H9 (cell line): ENCODE measurements around the gene TFF2. TPM values are rescaled to one million over a fixed set of nuclear protein-coding genes. Genes with fewer than 3 reads are reported as not detected.

Source experiments
- DNase-seq: peaks from one replicate; pipeline ENCODE4 v3.0.0-alpha.2; 2017
- H2AFZ ChIP-seq: one replicate; pipeline ENCODE4 v1.6.1; 2013; ENCODE audit warnings: mild to moderate bottlenecking, low read length, control low read depth, moderate library complexity
- H2AK5ac ChIP-seq: 2 replicates; pipeline ENCODE4 v1.6.1; 2013; ENCODE audit warnings: low read length, control low read depth, mixed read lengths; ENCODE audit not compliant: insufficient read length
- H2BK120ac ChIP-seq: one replicate; pipeline ENCODE4 v1.6.1; 2013; ENCODE audit warnings: low read depth, mild to moderate bottlenecking, low read length, control low read depth, inconsistent platforms; ENCODE audit not compliant: poor library complexity, severe bottlenecking
- H2BK12ac ChIP-seq: 2 replicates; pipeline ENCODE4 v1.6.1; 2013; ENCODE audit warnings: low read length, control low read depth, mixed read lengths, low read depth; ENCODE audit not compliant: insufficient read length
- H2BK15ac ChIP-seq: 2 replicates; pipeline ENCODE4 v1.6.1; 2013; ENCODE audit warnings: low read depth, low read length, control low read depth
- H2BK20ac ChIP-seq: one replicate; pipeline ENCODE4 v1.6.1; 2013; ENCODE audit warnings: low read depth, mild to moderate bottlenecking, low read length, control low read depth, inconsistent platforms; ENCODE audit not compliant: poor library complexity, severe bottlenecking
- H2BK5ac ChIP-seq: 2 replicates; pipeline ENCODE4 v1.6.1; 2013; ENCODE audit warnings: low read length, control low read depth, mixed read lengths; ENCODE audit not compliant: insufficient read length
- H3K14ac ChIP-seq: 2 replicates; pipeline ENCODE4 v1.6.1; 2013; ENCODE audit warnings: low read length, control low read depth; ENCODE audit not compliant: insufficient read depth
- H3K18ac ChIP-seq: 2 replicates; pipeline ENCODE4 v1.6.1; 2013; ENCODE audit warnings: low read depth, mild to moderate bottlenecking, mixed read lengths, low read length, control low read depth; ENCODE audit not compliant: insufficient read length
- H3K23ac ChIP-seq: 2 replicates; pipeline ENCODE4 v1.6.1; 2013; ENCODE audit warnings: low read length, control low read depth, mixed read lengths, low read depth; ENCODE audit not compliant: insufficient read length
- H3K23me2 ChIP-seq: 2 replicates; pipeline ENCODE4 v1.6.1; 2013; ENCODE audit warnings: low read depth, mild to moderate bottlenecking, mixed read lengths, low read length, control low read depth; ENCODE audit not compliant: insufficient read length, poor library complexity, severe bottlenecking
- H3K27ac ChIP-seq: 2 replicates; pipeline ENCODE4 v1.5.1; 2013; ENCODE audit warnings: low read length, control low read depth, mixed read lengths, low read depth; ENCODE audit not compliant: insufficient read length
- H3K27me3 ChIP-seq: 2 replicates; pipeline ENCODE4 v1.6.1; 2013; ENCODE audit warnings: low read length, control low read depth, inconsistent platforms; ENCODE audit not compliant: insufficient read depth
- H3K4ac ChIP-seq: 2 replicates; pipeline ENCODE4 v1.6.1; 2013; ENCODE audit warnings: low read depth, mild to moderate bottlenecking, control low read depth, inconsistent platforms, low read length, moderate library complexity
- H3K4me1 ChIP-seq: 2 replicates; pipeline ENCODE4 v1.6.1; 2013; ENCODE audit warnings: low read length, control low read depth, inconsistent platforms; ENCODE audit not compliant: insufficient read depth
- H3K4me2 ChIP-seq: 2 replicates; pipeline ENCODE4 v1.6.1; 2013; ENCODE audit warnings: low read length, control low read depth, mixed read lengths; ENCODE audit not compliant: insufficient read length, insufficient read depth
- H3K56ac ChIP-seq: 2 replicates; pipeline ENCODE4 v1.6.1; 2013; ENCODE audit warnings: low read depth, mild to moderate bottlenecking, mixed read lengths, low read length, control low read depth; ENCODE audit not compliant: insufficient read length
- H3K79me1 ChIP-seq: 2 replicates; pipeline ENCODE4 v1.6.1; 2013; ENCODE audit warnings: low read depth, mild to moderate bottlenecking, moderate library complexity, low read length, control low read depth, inconsistent platforms; ENCODE audit not compliant: insufficient read depth, poor library complexity, severe bottlenecking
- H3K79me2 ChIP-seq: 2 replicates; pipeline ENCODE4 v1.6.1; 2013; ENCODE audit warnings: low read length, control low read depth, inconsistent platforms; ENCODE audit not compliant: insufficient read depth
- H3K9ac ChIP-seq: 2 replicates; pipeline ENCODE4 v1.6.1; 2013; ENCODE audit warnings: low read length, control low read depth, mixed read lengths; ENCODE audit not compliant: insufficient read length; ENCODE audit errors: extremely low read depth
- H3K9me3 ChIP-seq: one replicate; pipeline ENCODE4 v1.6.1; 2013; ENCODE audit warnings: low read depth, low read length, inconsistent platforms; ENCODE audit not compliant: control insufficient read depth
- H3T11ph ChIP-seq: one replicate; pipeline ENCODE4 v1.6.1; 2013; ENCODE audit warnings: mild to moderate bottlenecking, low read length, control low read depth, inconsistent platforms
- H4K20me1 ChIP-seq: one replicate; pipeline ENCODE4 v1.6.1; 2013; ENCODE audit not compliant: control insufficient read depth, insufficient read length, insufficient read depth
- H4K5ac ChIP-seq: 2 replicates; pipeline ENCODE4 v1.6.1; 2013; ENCODE audit warnings: low read depth, mild to moderate bottlenecking, mixed read lengths, low read length, control low read depth; ENCODE audit not compliant: insufficient read length
- H4K8ac ChIP-seq: replicated peaks from 2 replicates; pipeline ENCODE4 v1.6.1; 2013; ENCODE audit warnings: low read length, control low read depth, mixed read lengths, low read depth; ENCODE audit not compliant: insufficient read length
- H4K91ac ChIP-seq: 2 replicates; pipeline ENCODE4 v1.6.1; 2013; ENCODE audit warnings: low read depth, mild to moderate bottlenecking, moderate library complexity, mixed read lengths, low read length, control low read depth; ENCODE audit not compliant: insufficient read length
- H3K27ac Mint-ChIP-seq, 3 experiments: 2 replicates in 2 of 3; 3 replicates in 1 of 3; pipeline ENCODE4 v1.8.0; 2020 to 2021; ENCODE audit warnings: mixed read lengths in 3 of 3, mild to moderate bottlenecking in 1 of 3, moderate library complexity in 1 of 3
- H3K27me3 Mint-ChIP-seq: 2 replicates; pipeline ENCODE4 v1.8.0; 2021; ENCODE audit warnings: low read depth, mild to moderate bottlenecking, moderate library complexity, mixed read lengths
- H3K36me3 Mint-ChIP-seq, 3 experiments: 2 replicates in 2 of 3; 3 replicates in 1 of 3; pipeline ENCODE4 v1.8.0; 2020 to 2021; ENCODE audit warnings: low read depth in 3 of 3, mixed read lengths in 3 of 3; ENCODE audit not compliant: insufficient read depth in 1 of 3
- H3K4me1 Mint-ChIP-seq, 2 experiments: 2 replicates each; pipeline ENCODE4 v1.8.0; 2020; ENCODE audit warnings: mixed read lengths in 2 of 2
- H3K4me3 Mint-ChIP-seq, 2 experiments: 2 replicates in 1 of 2; 3 replicates in 1 of 2; pipeline ENCODE4 v1.8.0; 2020 to 2021; ENCODE audit warnings: mild to moderate bottlenecking in 2 of 2, mixed read lengths in 2 of 2, moderate library complexity in 1 of 2
- H3K9me3 Mint-ChIP-seq, 2 experiments: 2 replicates in 1 of 2; 3 replicates in 1 of 2; pipeline ENCODE4 v1.8.0; 2020; ENCODE audit warnings: mild to moderate bottlenecking in 2 of 2, mixed read lengths in 2 of 2, moderate library complexity in 1 of 2
- WGBS: extraction: QIAGEN DNeasy Blood & Tissue Kit; methylation state at CpG from one replicate; pipeline ENCODE4 v1.1.7; 2013; ENCODE audit warnings: missing lambda C conversion rate, low lambda C conversion rate, mixed read lengths; ENCODE audit not compliant: insufficient read length; ENCODE audit errors: extremely low coverage; 5-methylcytosine and 5-hydroxymethylcytosine counted together
- total RNA-seq: library from RNA; stranded (reverse); gene quantifications from 2 replicates; pipeline ENCODE4 v1.2.1, GENCODE V29; 2021
- TF ChIP-seq, protein P1 (sequence below): fragments of 200-600 bp; sonication (generic); conservative IDR thresholded peaks from 3 replicates; pipeline ENCODE4 v1.8.0; 2021; ENCODE audit warnings: antibody characterized with exemption, mild to moderate bottlenecking

The TFF2 gene
- total RNA-seq, 1 experiment from 2014 or later: not detected

DNA sequence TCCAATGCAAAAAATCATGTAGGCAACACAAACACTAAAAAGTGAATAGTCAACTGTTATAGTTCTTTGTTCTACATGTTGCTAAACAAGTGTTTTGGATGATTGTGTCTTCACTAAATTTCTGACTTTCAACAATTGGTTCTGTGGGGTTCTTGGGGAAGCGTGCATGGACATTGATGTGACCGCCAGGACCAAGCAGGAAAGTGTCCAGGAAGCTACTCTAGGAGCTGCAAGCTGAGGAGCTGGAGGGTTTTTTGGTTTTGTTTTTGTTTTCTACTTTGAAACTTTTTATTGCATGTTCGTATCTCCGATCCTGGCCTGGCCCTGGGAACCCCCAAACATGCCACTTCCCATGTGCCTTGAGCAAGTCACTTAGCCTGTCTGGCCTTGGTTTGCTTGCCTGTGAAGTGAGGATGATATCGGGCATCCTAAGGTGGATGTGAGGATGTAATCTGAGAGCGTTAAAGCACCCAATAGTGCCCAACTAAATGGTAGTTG, 37.1 kb upstream of the TFF2 start:
- WGBS: no CpG with 5 or more reads among the region's 6 CpGs
- no peak overlapping the region for H3K14ac ChIP-seq
- H3K27ac ChIP-seq: no peak overlapping the region
- H4K91ac ChIP-seq: no peak overlapping the region
- no peak overlapping the region for H3K4me2 ChIP-seq
- no peak overlapping the region for H4K5ac ChIP-seq
- H3T11ph ChIP-seq: no peak overlapping the region
- H2AK5ac ChIP-seq: no peak overlapping the region
- no peaks in the 10 kb centered on the region for H3K23me2 ChIP-seq
- no peaks in the 10 kb centered on the region for H3K9me3 ChIP-seq
- no peak overlapping the region for H3K4me3 Mint-ChIP-seq
- H3K79me1 ChIP-seq: no peaks in the 10 kb centered on the region
- H4K20me1 ChIP-seq: peaks cover 2% of the 10 kb centered on the region
- H3K27me3 Mint-ChIP-seq: peaks cover 25% of the 10 kb centered on the region
- H3K4me1 Mint-ChIP-seq: peaks cover 38 to 40% of the 10 kb centered on the region in 2 experiments
- no peak overlapping the region for H3K9ac ChIP-seq
- no peak overlapping the region for H2BK12ac ChIP-seq
- H3K56ac ChIP-seq: no peak overlapping the region
- H2BK120ac ChIP-seq: no peak overlapping the region
- no peak overlapping the region for H3K18ac ChIP-seq
- H3K27me3 ChIP-seq: no peaks in the 10 kb centered on the region
- H2BK5ac ChIP-seq: no peak overlapping the region
- H2BK15ac ChIP-seq: no peak overlapping the region
- TF ChIP-seq, protein P1, sequence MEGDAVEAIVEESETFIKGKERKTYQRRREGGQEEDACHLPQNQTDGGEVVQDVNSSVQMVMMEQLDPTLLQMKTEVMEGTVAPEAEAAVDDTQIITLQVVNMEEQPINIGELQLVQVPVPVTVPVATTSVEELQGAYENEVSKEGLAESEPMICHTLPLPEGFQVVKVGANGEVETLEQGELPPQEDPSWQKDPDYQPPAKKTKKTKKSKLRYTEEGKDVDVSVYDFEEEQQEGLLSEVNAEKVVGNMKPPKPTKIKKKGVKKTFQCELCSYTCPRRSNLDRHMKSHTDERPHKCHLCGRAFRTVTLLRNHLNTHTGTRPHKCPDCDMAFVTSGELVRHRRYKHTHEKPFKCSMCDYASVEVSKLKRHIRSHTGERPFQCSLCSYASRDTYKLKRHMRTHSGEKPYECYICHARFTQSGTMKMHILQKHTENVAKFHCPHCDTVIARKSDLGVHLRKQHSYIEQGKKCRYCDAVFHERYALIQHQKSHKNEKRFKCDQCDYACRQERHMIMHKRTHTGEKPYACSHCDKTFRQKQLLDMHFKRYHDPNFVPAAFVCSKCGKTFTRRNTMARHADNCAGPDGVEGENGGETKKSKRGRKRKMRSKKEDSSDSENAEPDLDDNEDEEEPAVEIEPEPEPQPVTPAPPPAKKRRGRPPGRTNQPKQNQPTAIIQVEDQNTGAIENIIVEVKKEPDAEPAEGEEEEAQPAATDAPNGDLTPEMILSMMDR: no peak
- no peak overlapping the region for H4K8ac ChIP-seq
- no peak overlapping the region for H3K23ac ChIP-seq
- no peaks in the 10 kb centered on the region for H3K79me2 ChIP-seq
- no peak overlapping the region for H2AFZ ChIP-seq
- no peak overlapping the region for H3K27ac Mint-ChIP-seq
- DNase-seq: no peak
- H3K9me3 Mint-ChIP-seq: peaks cover 0 to 7% of the 10 kb centered on the region in 2 experiments; a peak in 1 of 5 replicates
- H3K36me3 Mint-ChIP-seq: peaks cover 0 to 2% (median 0%) of the 10 kb centered on the region in 3 experiments; a peak in 3 of 7 replicates
- H3K4ac ChIP-seq: no peak overlapping the region
- no peak overlapping the region for H2BK20ac ChIP-seq
- H3K4me1 ChIP-seq: peaks cover 6% of the 10 kb centered on the region; the same call in 1 of the 2 replicates
